A549 (cell line): ENCODE results near the gene MPZ. TPM values are rescaled to one million over a fixed set of nuclear protein-coding genes. Genes with fewer than 3 reads are reported as not detected.

ENCODE experiments used
- ATAC-seq, 2 experiments: fragments of 200-7000 bp in 1 of 2; fragments of >200 bp in 1 of 2; cut with Nextera tagmentation in 1 of 2; cut with Tn5 transposase in 1 of 2; 3 replicates each; pipeline versions ENCODE4 v1.8.0 to v1.9.1; 2018 to 2020; ENCODE audit warnings: mild to moderate bottlenecking in 1 of 2, moderate library complexity in 1 of 2
- CTCF ChIA-PET: fragments of 300-600 bp; sonication (Branson Sonifier 250); formaldehyde crosslinking; extraction: SDS; loops from one replicate; lab custom pipeline; 2021; ENCODE audit warnings: antibody characterized with exemption, inconsistent platforms; lab: Yijun Ruan, JAX
- POLR2A ChIA-PET: fragments of 350-600 bp; formaldehyde crosslinking; extraction: SDS; loops from one replicate; lab custom pipeline; 2021; ENCODE audit warnings: antibody characterized with exemption, inconsistent platforms; lab: Yijun Ruan, JAX
- DNase-seq, 2 experiments: peaks; one replicate each; pipeline versions ENCODE4 v3.0.0 to v3.0.0-alpha.2; 2011 to 2016; ENCODE audit warnings: low read depth in 1 of 2, low spot score in 1 of 2
- FAIRE-seq: peaks from 2 replicates; lab custom pipeline; 2011; peaks lifted over from hg19 to GRCh38; lab: Jason Lieb, UNC
- H3K27ac ChIP-seq, 2 experiments: fragments of >200 bp; sonication (Bioruptor Twin); formaldehyde crosslinking; 3 replicates each; pipeline ENCODE4 v1.5.1; 2016 to 2017
- H3K4me1 ChIP-seq: fragments of >200 bp; sonication (Bioruptor Twin); formaldehyde crosslinking; 3 replicates; pipeline ENCODE4 v1.6.1; 2016
- H3K4me2 ChIP-seq: fragments of >200 bp; sonication (Bioruptor Twin); formaldehyde crosslinking; 3 replicates; pipeline ENCODE4 v1.6.1; 2016
- H3K4me3 ChIP-seq: fragments of >200 bp; sonication (Bioruptor Twin); formaldehyde crosslinking; 3 replicates; pipeline ENCODE4 v1.5.1; 2016
- H3K9me3 ChIP-seq: fragments of >200 bp; sonication (Bioruptor Twin); formaldehyde crosslinking; 3 replicates; pipeline ENCODE4 v1.6.1; 2016
- CBX2 ChIP-seq: fragments of 200-600 bp; sonication (generic); IDR thresholded peaks from 2 replicates; pipeline ENCODE4 v1.6.1; 2016; ENCODE audit warnings: low read depth, mild to moderate bottlenecking, borderline replicate concordance
- CEBPB ChIP-seq, 2 experiments: fragments of >200 bp in 1 of 2; sonication (Bioruptor Twin) in 1 of 2; formaldehyde crosslinking in 1 of 2; IDR thresholded peaks; 2 replicates each; pipeline ENCODE4 v1.6.1; 2012 to 2016
- EHMT2 ChIP-seq: fragments of 200-600 bp; sonication (generic); IDR thresholded peaks from 2 replicates; pipeline ENCODE4 v1.6.1; 2016; ENCODE audit warnings: antibody characterized with exemption, low read depth, mild to moderate bottlenecking, moderate library complexity
- FOXS1 ChIP-seq: fragments of 250-450 bp; sonication (Bioruptor Pico); IDR thresholded peaks from 2 replicates; pipeline ENCODE4 v1.5.0; 2020; ENCODE audit warnings: mild to moderate bottlenecking, moderate library complexity
- HEYL ChIP-seq: fragments of 250-450 bp; sonication (Bioruptor Pico); IDR thresholded peaks from 2 replicates; pipeline ENCODE4 v1.8.0; 2021; ENCODE audit warnings: mild to moderate bottlenecking, moderate library complexity
- JUN ChIP-seq, 2 experiments: fragments of >200 bp; sonication (Bioruptor Twin); formaldehyde crosslinking; IDR thresholded peaks; 2 replicates in 1 of 2; 3 replicates in 1 of 2; pipeline ENCODE4 v1.6.1; 2016 to 2017
- KDM5A ChIP-seq: fragments of 200-600 bp; sonication (generic); IDR thresholded peaks from 2 replicates; pipeline ENCODE4 v1.6.1; 2016; ENCODE audit warnings: antibody characterized with exemption, mild to moderate bottlenecking
- MAZ ChIP-seq: fragments of 150-350 bp; IDR thresholded peaks from 2 replicates; pipeline ENCODE4 v1.6.1; 2014; ENCODE audit warnings: antibody characterized with exemption, low read depth, low read length, borderline replicate concordance
- NFE2L2 ChIP-seq: fragments of 150-350 bp; conservative IDR thresholded peaks from 2 replicates; pipeline ENCODE4 v1.6.1; 2014; ENCODE audit warnings: low read length
- NPAS2 ChIP-seq: fragments of 250-450 bp; sonication (Bioruptor Pico); IDR thresholded peaks from 2 replicates; pipeline ENCODE4 v1.8.0; 2022; ENCODE audit warnings: mild to moderate bottlenecking, moderate library complexity, borderline replicate concordance
- RAD21 ChIP-seq, 2 experiments: fragments of >200 bp in 1 of 2; sonication (Bioruptor Twin) in 1 of 2; formaldehyde crosslinking in 1 of 2; IDR thresholded peaks in 1 of 2; conservative IDR thresholded peaks in 1 of 2; 2 replicates in 1 of 2; 3 replicates in 1 of 2; pipeline ENCODE4 v1.6.1; 2012 to 2018; ENCODE audit warnings: inconsistent platforms in 1 of 2
- RARB ChIP-seq: fragments of 250-450 bp; sonication (Bioruptor Pico); IDR thresholded peaks from 2 replicates; pipeline ENCODE4 v1.8.0; 2021; ENCODE audit warnings: mild to moderate bottlenecking, moderate library complexity
- RCOR1 ChIP-seq: fragments of 150-350 bp; IDR thresholded peaks from 2 replicates; pipeline ENCODE4 v1.6.1; 2014; ENCODE audit warnings: antibody characterized with exemption, low read length, low read depth
- RFX5 ChIP-seq: fragments of 450-650 bp; IDR thresholded peaks from 2 replicates; pipeline ENCODE4 v1.7.1; 2014; ENCODE audit warnings: antibody characterized with exemption, mild to moderate bottlenecking, moderate library complexity
- SMC3 ChIP-seq: fragments of >200 bp; sonication (Bioruptor Twin); formaldehyde crosslinking; IDR thresholded peaks from 3 replicates; pipeline ENCODE4 v1.6.1; 2018; ENCODE audit warnings: inconsistent platforms
- TFCP2L1 ChIP-seq: fragments of 250-450 bp; sonication (Bioruptor Pico); IDR thresholded peaks from 2 replicates; pipeline ENCODE4 v1.5.0; 2021; ENCODE audit warnings: mild to moderate bottlenecking
- TP53 ChIP-seq: fragments of 250-450 bp; sonication (Bioruptor Pico); IDR thresholded peaks from 2 replicates; pipeline ENCODE4 v1.5.0; 2021; ENCODE audit warnings: mild to moderate bottlenecking, moderate library complexity
- ZC3H11A ChIP-seq: fragments of 450-650 bp; IDR thresholded peaks from 2 replicates; pipeline ENCODE4 v1.6.1; 2014; ENCODE audit warnings: antibody characterized with exemption, mild to moderate bottlenecking
- whole genome bisulfite sequencing: methylation state at CpG from one replicate; pipeline ENCODE4 v1.1.6; 2017; ENCODE audit errors: missing lambda C conversion rate; 5-methylcytosine and 5-hydroxymethylcytosine counted together
- polyA plus RNA-seq, 4 experiments: library from polyadenylated mRNA; depleted of rRNA in 3 of 4; stranded (reverse); fragments of >200 nt; fragmentation: RNase III in 1 of 4; extraction: RNeasy Plus Mini Kit Qiagen cat#74134 plus additional on column Dnase treatment in 1 of 4; gene quantifications; 2 replicates in 3 of 4; 3 replicates in 1 of 4; pipeline ENCODE4 v1.2.3, GENCODE V29; 2011 to 2017
- TF ChIP-seq, protein P1 (sequence below): IDR thresholded peaks from 2 replicates; pipeline ENCODE4 v1.6.1; 2012
- TF ChIP-seq, protein P2 (sequence below): fragments of 150-350 bp; IDR thresholded peaks from 2 replicates; pipeline ENCODE4 v1.6.1; 2014; ENCODE audit warnings: low read depth, mild to moderate bottlenecking, low read length
- TF ChIP-seq, protein P3 (sequence below): IDR thresholded peaks from 2 replicates; pipeline ENCODE4 v1.6.1; 2012
- TF ChIP-seq, protein P4 (sequence below): IDR thresholded peaks from 2 replicates; pipeline ENCODE4 v1.6.1; 2012; ENCODE audit warnings: low read depth, borderline replicate concordance

MPZ gene
- polyA plus RNA-seq, 2 of the 4 experiments (the other 2 are of a cell fraction): 0.17 to 0.83 TPM

DNA sequence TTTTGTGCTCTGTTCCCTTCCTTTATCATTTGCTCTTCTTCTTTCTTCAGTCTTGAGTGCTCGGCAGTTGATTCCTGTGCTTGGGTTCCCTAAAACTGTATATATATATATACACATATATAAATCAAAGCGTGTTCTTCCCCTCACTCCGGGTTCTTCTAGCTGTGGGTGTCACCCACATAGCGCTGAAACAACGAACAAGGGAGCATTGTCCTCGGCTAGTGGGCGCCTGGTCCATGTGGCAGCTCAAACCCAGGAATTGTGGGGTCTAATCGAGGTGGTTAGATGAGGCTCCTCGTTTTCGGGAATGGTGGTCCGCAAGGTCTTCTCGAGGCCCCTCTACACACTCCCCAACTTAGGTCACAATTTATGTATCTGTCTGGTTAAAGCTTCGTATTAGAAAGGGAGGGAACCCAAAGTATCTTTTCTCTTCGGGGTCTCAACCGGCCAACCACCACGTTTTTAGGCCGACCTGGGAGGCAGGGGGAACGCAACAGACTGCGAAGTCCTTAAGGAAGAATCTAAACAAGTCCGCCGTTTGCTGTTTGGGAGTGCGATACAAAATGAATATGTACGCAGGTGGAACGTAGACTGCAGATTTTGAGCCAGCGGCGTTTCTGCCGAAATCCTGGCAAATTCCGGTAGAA, 3.9 kb upstream of the MPZ start:
- 30% methylated on average over 28 of the region's 28 CpGs for WGBS

DNA sequence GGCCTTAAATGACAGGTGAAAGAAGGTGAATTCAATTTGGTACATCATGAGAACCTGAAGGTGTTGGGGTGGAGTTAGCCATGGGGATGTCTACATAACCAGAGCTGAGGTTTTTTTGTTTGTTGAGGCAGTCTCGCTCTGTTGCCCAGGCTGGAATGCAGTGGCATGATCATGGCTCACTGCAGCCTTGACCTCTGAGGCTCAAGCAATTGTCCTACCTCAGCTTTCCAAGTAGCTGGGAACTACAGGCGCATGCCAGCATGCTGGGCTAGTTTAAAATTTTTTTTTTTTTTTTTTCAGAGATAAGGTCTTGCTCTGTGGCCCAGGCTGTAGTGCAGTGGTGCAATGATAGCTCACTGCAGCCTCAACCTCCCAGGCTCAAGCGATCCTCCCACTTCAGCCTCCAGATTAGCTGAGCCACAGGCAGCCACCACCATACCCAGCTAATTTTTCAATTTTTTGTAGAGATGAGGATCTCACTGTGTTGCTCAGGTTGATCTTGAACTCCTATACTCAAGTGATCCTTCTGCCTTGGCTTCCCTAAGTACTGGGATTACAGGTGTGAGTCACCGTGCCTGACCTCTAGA, 1.9 kb upstream of the MPZ start:
- Histone ChIP-seq H3K4me2 (no peak overlapping the region), H3K4me1 (peaks cover 17% of the 10 kb centered on the region), H3K4me3 (no peak overlapping the region), H3K27ac (no peak overlapping the region), H3K9me3 (no peaks in the 10 kb centered on the region)
- CTCF ChIA-PET: interaction anchor here (1.7 kb wide), 1 partner anchor 10 kb away, joined by 3 read pairs; no protein-coding TSS in a partner anchor
- no peak for FAIRE-seq
- TF ChIP-seq, protein P1, sequence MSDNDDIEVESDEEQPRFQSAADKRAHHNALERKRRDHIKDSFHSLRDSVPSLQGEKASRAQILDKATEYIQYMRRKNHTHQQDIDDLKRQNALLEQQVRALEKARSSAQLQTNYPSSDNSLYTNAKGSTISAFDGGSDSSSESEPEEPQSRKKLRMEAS: no peak
- no peak for TF ChIP-seq JUN (IDR thresholded peaks at IDR 0.05)
- no peak for TF ChIP-seq NPAS2 (CRISPR knock-in tag)
- no peak for TF ChIP-seq KDM5A
- no peak for TF ChIP-seq RCOR1
- TF ChIP-seq TP53 (CRISPR knock-in tag): no peak
- TF ChIP-seq CEBPB (IDR thresholded peaks at IDR 0.05): no peak
- TF ChIP-seq EHMT2: no peak
- TF ChIP-seq CBX2: no peak
- no peak for TF ChIP-seq HEYL (CRISPR knock-in tag)
- TF ChIP-seq RARB (CRISPR knock-in tag): no peak
- no peak for TF ChIP-seq NFE2L2
- no peak for TF ChIP-seq RFX5
- no peak for TF ChIP-seq TFCP2L1
- TF ChIP-seq ZC3H11A: no peak
- TF ChIP-seq, protein P2, sequence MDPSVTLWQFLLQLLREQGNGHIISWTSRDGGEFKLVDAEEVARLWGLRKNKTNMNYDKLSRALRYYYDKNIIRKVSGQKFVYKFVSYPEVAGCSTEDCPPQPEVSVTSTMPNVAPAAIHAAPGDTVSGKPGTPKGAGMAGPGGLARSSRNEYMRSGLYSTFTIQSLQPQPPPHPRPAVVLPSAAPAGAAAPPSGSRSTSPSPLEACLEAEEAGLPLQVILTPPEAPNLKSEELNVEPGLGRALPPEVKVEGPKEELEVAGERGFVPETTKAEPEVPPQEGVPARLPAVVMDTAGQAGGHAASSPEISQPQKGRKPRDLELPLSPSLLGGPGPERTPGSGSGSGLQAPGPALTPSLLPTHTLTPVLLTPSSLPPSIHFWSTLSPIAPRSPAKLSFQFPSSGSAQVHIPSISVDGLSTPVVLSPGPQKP: no peak
- TF ChIP-seq SMC3: no peak
- no peak for TF ChIP-seq RAD21 (conservative IDR thresholded peaks at IDR 0.05 in 1 of 2, IDR thresholded peaks at IDR 0.05 in 1 of 2)
- no peak for TF ChIP-seq FOXS1 (CRISPR knock-in tag)
- TF ChIP-seq, protein P3, sequence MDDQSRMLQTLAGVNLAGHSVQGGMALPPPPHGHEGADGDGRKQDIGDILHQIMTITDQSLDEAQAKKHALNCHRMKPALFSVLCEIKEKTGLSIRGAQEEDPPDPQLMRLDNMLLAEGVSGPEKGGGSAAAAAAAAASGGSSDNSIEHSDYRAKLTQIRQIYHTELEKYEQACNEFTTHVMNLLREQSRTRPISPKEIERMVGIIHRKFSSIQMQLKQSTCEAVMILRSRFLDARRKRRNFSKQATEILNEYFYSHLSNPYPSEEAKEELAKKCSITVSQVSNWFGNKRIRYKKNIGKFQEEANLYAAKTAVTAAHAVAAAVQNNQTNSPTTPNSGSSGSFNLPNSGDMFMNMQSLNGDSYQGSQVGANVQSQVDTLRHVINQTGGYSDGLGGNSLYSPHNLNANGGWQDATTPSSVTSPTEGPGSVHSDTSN: no peak
- WGBS: 72% methylated on average over 4 of the region's 4 CpGs
- POLR2A ChIA-PET: no interaction called here
- no peak for ATAC-seq
- no peak for DNase-seq

More for the DNA sequence above, 3.9 kb upstream of the MPZ start:
- peak in 1 of 2 experiments; percentile 49; a peak in 3 of 6 replicates for ATAC-seq
- Histone ChIP-seq H3K9me3 (no peaks in the 10 kb centered on the region), H3K4me3 (peak overlapping the region; percentile 59), H3K4me2 (peak overlapping the region; percentile 93), H3K27ac (peak overlapping the region; percentile 83 to 96), H3K4me1 (peaks cover 7% of the 10 kb centered on the region; the same call in 2 of the 3 replicates)
- DNase-seq: no peak
- TF ChIP-seq MAZ: no peak
- TF ChIP-seq, protein P4, sequence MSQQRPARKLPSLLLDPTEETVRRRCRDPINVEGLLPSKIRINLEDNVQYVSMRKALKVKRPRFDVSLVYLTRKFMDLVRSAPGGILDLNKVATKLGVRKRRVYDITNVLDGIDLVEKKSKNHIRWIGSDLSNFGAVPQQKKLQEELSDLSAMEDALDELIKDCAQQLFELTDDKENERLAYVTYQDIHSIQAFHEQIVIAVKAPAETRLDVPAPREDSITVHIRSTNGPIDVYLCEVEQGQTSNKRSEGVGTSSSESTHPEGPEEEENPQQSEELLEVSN: 0 out of 2 replicates have a peak, but pooled peaks have one; percentile 17
- ChIA-PET POLR2A (interaction anchor here (0.5 to 2.1 kb wide), 7 partner anchors 10 to 88 kb away, joined by 3 to 14 read pairs (median 3); partner anchors contain the start of genes PCP4L1 and TOMM40L), CTCF (interaction anchor here (0.6 to 2.8 kb wide), 8 partner anchors 9 to 88 kb away, joined by 3 to 9 read pairs (median 3); partner anchors contain the start of gene TOMM40L)
- no peak for FAIRE-seq
